Trophoblast cell (in vitro differentiated cells and primary cell): ENCODE results near the gene PPP1R1B.

Experiments used
- DNase-seq, 2 donors: peaks; one replicate each; pipeline ENCODE4 v3.0.0-alpha.2; 2016
- H2AFZ ChIP-seq: 2 replicates; pipeline ENCODE4 v1.6.1; 2013; ENCODE audit warnings: low read length, moderate library complexity, mild to moderate bottlenecking; ENCODE audit not compliant: insufficient read depth, poor library complexity
- H2AK5ac ChIP-seq: 2 replicates; pipeline ENCODE4 v1.6.1; 2013; ENCODE audit warnings: mild to moderate bottlenecking, low read length
- H2BK120ac ChIP-seq: 2 replicates; pipeline ENCODE4 v1.6.1; 2013; ENCODE audit warnings: low read length, mild to moderate bottlenecking, moderate library complexity; ENCODE audit not compliant: insufficient read depth, poor library complexity
- H2BK12ac ChIP-seq: 2 replicates; pipeline ENCODE4 v1.6.1; 2013; ENCODE audit warnings: mild to moderate bottlenecking, low read length, moderate library complexity
- H2BK5ac ChIP-seq: 2 replicates; pipeline ENCODE4 v1.6.1; 2013; ENCODE audit warnings: low read length, low read depth, moderate library complexity, mild to moderate bottlenecking; ENCODE audit not compliant: poor library complexity
- H3K14ac ChIP-seq: 2 replicates; pipeline ENCODE4 v1.6.1; 2013; ENCODE audit warnings: mild to moderate bottlenecking, low read length
- H3K18ac ChIP-seq: 2 replicates; pipeline ENCODE4 v1.6.1; 2013; ENCODE audit warnings: mild to moderate bottlenecking, low read length
- H3K23ac ChIP-seq: 2 replicates; pipeline ENCODE4 v1.6.1; 2013; ENCODE audit warnings: low read length
- H3K27ac ChIP-seq: 2 replicates; pipeline ENCODE4 v1.5.1; 2013; ENCODE audit warnings: low read depth, mild to moderate bottlenecking, inconsistent platforms, low read length, moderate library complexity
- H3K27me3 ChIP-seq: 2 replicates; pipeline ENCODE4 v1.6.1; 2013; ENCODE audit warnings: inconsistent platforms, mild to moderate bottlenecking, low read length, moderate library complexity; ENCODE audit not compliant: insufficient read depth
- H3K36me3 ChIP-seq, 2 experiments: 1 replicate in 1 of 2; 2 replicates in 1 of 2; pipeline ENCODE4 v1.6.1; 2013; ENCODE audit warnings: low read length in 2 of 2, mild to moderate bottlenecking in 2 of 2, moderate library complexity in 1 of 2; ENCODE audit not compliant: insufficient read depth in 2 of 2, control insufficient read depth in 1 of 2
- H3K4ac ChIP-seq: 2 replicates; pipeline ENCODE4 v1.6.1; 2013; ENCODE audit warnings: low read depth, mild to moderate bottlenecking, low read length, moderate library complexity
- H3K4me1 ChIP-seq, 2 experiments: 1 replicate in 1 of 2; 2 replicates in 1 of 2; pipeline ENCODE4 v1.6.1; 2013; ENCODE audit warnings: low read length in 2 of 2, mild to moderate bottlenecking in 2 of 2, moderate library complexity in 1 of 2; ENCODE audit not compliant: insufficient read depth in 2 of 2, control insufficient read depth in 1 of 2
- H3K4me2 ChIP-seq: 2 replicates; pipeline ENCODE4 v1.6.1; 2013; ENCODE audit warnings: inconsistent platforms, mild to moderate bottlenecking, low read length, moderate library complexity
- H3K4me3 ChIP-seq: 2 replicates; pipeline ENCODE4 v1.5.1; 2013; ENCODE audit warnings: mild to moderate bottlenecking, low read depth, low read length, inconsistent platforms
- H3K79me1 ChIP-seq: one replicate; pipeline ENCODE4 v1.6.1; 2013; ENCODE audit warnings: low read length
- H3K79me2 ChIP-seq: 2 replicates; pipeline ENCODE4 v1.6.1; 2013; ENCODE audit warnings: low read length, mild to moderate bottlenecking; ENCODE audit not compliant: control insufficient read depth, insufficient read depth, poor library complexity
- H3K9ac ChIP-seq: 2 replicates; pipeline ENCODE4 v1.6.1; 2013; ENCODE audit warnings: mild to moderate bottlenecking, low read length
- H3K9me3 ChIP-seq: 2 replicates; pipeline ENCODE4 v1.6.1; 2013; ENCODE audit warnings: low read depth, mild to moderate bottlenecking, control low read depth, inconsistent platforms, low read length; ENCODE audit not compliant: insufficient read depth
- H4K12ac ChIP-seq: 2 replicates; pipeline ENCODE4 v1.6.1; 2013; ENCODE audit warnings: low read depth, mild to moderate bottlenecking, low read length, moderate library complexity
- H4K8ac ChIP-seq: 2 replicates; pipeline ENCODE4 v1.6.1; 2013; ENCODE audit warnings: low read depth, mild to moderate bottlenecking, low read length, moderate library complexity
- H4K91ac ChIP-seq: one replicate; pipeline ENCODE4 v1.6.1; 2013; ENCODE audit warnings: low read depth, mild to moderate bottlenecking, low read length, moderate library complexity
- WGBS: extraction: QIAGEN DNeasy Blood & Tissue Kit; methylation state at CpG from one replicate; pipeline ENCODE4 v1.1.7; 2013; ENCODE audit warnings: missing lambda C conversion rate; ENCODE audit not compliant: insufficient read length, insufficient coverage; ENCODE audit errors: extremely low coverage; 5-methylcytosine and 5-hydroxymethylcytosine counted together

PPP1R1B gene

DNA sequence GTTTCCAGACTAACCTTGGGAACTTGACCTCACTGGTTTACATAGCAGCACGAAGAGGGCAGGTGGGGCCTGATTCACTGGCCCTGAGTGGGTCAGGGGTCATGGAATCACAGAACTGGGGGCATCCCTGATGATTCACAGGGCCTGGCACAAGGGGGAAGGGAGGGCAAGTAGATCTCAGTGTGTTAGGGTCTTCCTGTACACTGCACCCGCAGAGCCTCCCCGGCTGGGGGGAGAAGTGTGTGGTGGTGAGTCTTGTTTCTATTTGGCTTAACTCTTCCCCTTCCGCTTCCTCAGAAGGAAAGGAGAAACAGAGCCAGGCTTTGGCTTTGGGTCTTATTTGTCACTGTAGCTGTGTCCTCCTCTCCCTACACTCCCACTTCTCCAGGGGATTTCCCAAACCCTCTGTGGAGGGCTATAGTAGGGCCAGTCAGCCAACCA lies 13.9 kb downstream of the PPP1R1B start:
- Histone ChIP-seq H2AK5ac (no peak overlapping the region), H4K8ac (no peak overlapping the region), H3K36me3 (no peaks in the 10 kb centered on the region), H4K91ac (no peak overlapping the region), H2BK12ac (no peak overlapping the region), H3K4ac (no peak overlapping the region), H3K79me2 (peaks cover 4% of the 10 kb centered on the region), H3K18ac (no peak overlapping the region), H3K9me3 (no peaks in the 10 kb centered on the region), H2AFZ (no peak overlapping the region), H3K4me1 (peaks cover 23 to 24% of the 10 kb centered on the region in 2 experiments), H3K4me2 (no peak overlapping the region), H4K12ac (no peak overlapping the region), H2BK120ac (no peak overlapping the region), H3K27ac (no peak overlapping the region), H3K14ac (no peak overlapping the region), H3K9ac (no peak overlapping the region), H3K27me3 (no peaks in the 10 kb centered on the region), H3K4me3 (no peak overlapping the region), H2BK5ac (no peak overlapping the region), H3K79me1 (peaks cover 7% of the 10 kb centered on the region), H3K23ac (no peak overlapping the region)
- DNase-seq, result peak in 1 of 2 donors; percentile 22
- WGBS, result no CpG with 5 or more reads among the region's 4 CpGs

DNA sequence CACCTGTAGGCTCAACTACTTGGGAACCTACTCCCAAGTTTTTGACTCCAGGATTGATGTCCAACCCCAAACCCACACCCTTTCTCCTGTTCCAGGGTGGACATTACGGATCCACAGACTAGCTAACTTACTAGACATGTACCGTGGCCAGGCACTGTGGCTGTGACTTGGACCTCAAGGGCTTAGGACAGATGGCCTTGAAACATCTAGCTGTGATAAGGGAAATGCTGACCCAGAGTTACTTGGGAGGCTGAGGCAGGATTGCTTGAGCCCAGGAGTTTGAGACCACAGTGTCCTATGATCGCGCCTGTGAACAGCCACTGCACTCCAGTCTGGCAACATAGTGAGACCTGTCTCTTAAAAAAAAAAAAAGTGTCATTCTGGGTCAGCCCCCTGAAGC lies 14.3 kb downstream of the PPP1R1B start:
- no peak overlapping the region for H4K12ac ChIP-seq
- peaks cover 4% of the 10 kb centered on the region for H3K79me2 ChIP-seq
- H2AK5ac ChIP-seq, result no peak overlapping the region
- H2AFZ ChIP-seq, result no peak overlapping the region
- no peak overlapping the region for H3K23ac ChIP-seq
- no peak overlapping the region for H3K14ac ChIP-seq
- no peak overlapping the region for H3K18ac ChIP-seq
- H2BK12ac ChIP-seq, result no peak overlapping the region
- H3K4ac ChIP-seq, result no peak overlapping the region
- H3K79me1 ChIP-seq, result peaks cover 7% of the 10 kb centered on the region
- no peak overlapping the region for H4K91ac ChIP-seq
- no peaks in the 10 kb centered on the region for H3K36me3 ChIP-seq
- no peak overlapping the region for H3K4me2 ChIP-seq
- DNase-seq, result no peak
- no peak overlapping the region for H3K4me3 ChIP-seq
- H3K9me3 ChIP-seq, result no peaks in the 10 kb centered on the region
- no peak overlapping the region for H2BK120ac ChIP-seq
- H3K4me1 ChIP-seq, result peaks cover 23 to 24% of the 10 kb centered on the region in 2 experiments
- H3K27ac ChIP-seq, result no peak overlapping the region
- H3K9ac ChIP-seq, result no peak overlapping the region
- WGBS, result no CpG with 5 or more reads among the region's 4 CpGs
- H2BK5ac ChIP-seq, result no peak overlapping the region
- H4K8ac ChIP-seq, result no peak overlapping the region
- H3K27me3 ChIP-seq, result no peaks in the 10 kb centered on the region

DNA sequence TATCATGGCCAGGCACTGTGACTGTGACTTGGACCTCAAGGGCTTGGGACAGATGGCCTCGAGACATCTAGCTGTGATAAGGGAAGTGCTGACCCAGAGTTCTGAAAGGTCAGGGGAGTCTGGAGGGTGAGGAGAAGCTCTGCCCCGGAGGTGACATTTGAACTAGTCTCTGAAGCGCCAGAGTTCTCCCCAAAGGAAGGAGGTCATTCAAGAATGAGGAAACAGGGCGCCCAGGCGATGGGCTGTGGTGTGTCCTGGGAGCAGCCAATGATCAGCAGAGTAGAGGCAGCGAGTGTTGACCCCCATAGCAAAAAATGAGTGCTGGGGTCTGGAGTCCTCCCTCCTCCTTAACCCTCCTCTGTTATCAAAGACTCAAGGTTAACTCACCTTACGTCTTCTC lies 15.1 kb downstream of the PPP1R1B start:
- Histone ChIP-seq H3K23ac (no peak overlapping the region), H4K91ac (no peak overlapping the region), H3K4me2 (no peak overlapping the region), H3K4me1 (peaks cover 20 to 24% of the 10 kb centered on the region in 2 experiments), H3K18ac (no peak overlapping the region), H2AFZ (no peak overlapping the region), H3K27me3 (no peaks in the 10 kb centered on the region), H3K4ac (no peak overlapping the region), H2AK5ac (no peak overlapping the region), H3K4me3 (no peak overlapping the region), H3K14ac (no peak overlapping the region), H4K8ac (no peak overlapping the region), H4K12ac (no peak overlapping the region), H3K27ac (no peak overlapping the region), H2BK12ac (no peak overlapping the region), H3K79me1 (peaks cover 5% of the 10 kb centered on the region), H3K9me3 (no peaks in the 10 kb centered on the region), H2BK5ac (no peak overlapping the region), H3K79me2 (peaks cover 4% of the 10 kb centered on the region), H3K36me3 (no peaks in the 10 kb centered on the region), H2BK120ac (no peak overlapping the region), H3K9ac (no peak overlapping the region)
- DNase-seq, result no peak
- no CpG with 5 or more reads among the region's 7 CpGs for WGBS

DNA sequence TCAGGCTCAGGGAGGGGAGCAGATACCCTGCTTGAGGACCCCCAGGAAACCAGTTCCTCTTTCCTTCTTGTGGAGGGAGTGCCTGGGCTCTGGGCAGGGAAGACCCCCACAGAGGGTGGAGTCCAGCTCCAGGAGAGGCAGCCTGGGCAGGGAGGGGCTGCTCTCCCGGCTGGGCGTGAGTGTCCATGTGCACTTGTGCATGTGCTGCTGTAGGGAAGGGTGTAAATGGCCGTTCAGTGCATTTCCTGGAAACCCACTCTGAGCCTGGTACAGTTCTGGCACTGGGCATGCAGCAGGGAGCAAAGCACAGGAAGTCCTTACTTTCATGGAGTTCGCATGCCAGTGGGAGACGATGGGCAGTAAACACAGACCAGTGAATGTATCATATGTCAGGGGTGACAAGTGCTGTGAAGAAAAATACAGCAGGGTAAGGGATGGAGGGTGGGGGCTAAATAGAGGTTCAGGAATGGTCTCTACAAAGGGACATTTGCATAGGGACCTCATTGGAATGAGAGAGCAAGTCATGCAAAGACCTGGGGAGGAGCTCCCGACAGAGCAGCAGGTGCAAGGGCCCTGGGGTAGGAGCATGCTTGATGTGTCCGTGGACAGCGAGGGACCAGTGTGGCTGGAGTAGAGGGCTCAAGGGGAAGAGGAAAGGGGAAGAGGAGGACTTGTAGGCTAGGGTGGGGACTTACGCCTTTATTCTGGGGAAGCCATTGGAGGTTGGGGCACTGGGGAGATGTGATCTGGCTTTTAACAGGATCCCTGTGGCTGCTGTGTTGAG lies 15.7 kb downstream of the PPP1R1B start:
- H3K79me2 ChIP-seq, result no peaks in the 10 kb centered on the region
- H2BK12ac ChIP-seq, result no peak overlapping the region
- no CpG with 5 or more reads among the region's 9 CpGs for WGBS
- H3K4me2 ChIP-seq, result no peak overlapping the region
- no peak overlapping the region for H3K9ac ChIP-seq
- H3K18ac ChIP-seq, result no peak overlapping the region
- no peak overlapping the region for H3K23ac ChIP-seq
- no peaks in the 10 kb centered on the region for H3K27me3 ChIP-seq
- peaks cover 20 to 24% of the 10 kb centered on the region in 2 experiments for H3K4me1 ChIP-seq
- H4K91ac ChIP-seq, result no peak overlapping the region
- no peaks in the 10 kb centered on the region for H3K79me1 ChIP-seq
- H4K8ac ChIP-seq, result no peak overlapping the region
- H2BK5ac ChIP-seq, result no peak overlapping the region
- no peaks in the 10 kb centered on the region for H3K9me3 ChIP-seq
- no peak overlapping the region for H3K14ac ChIP-seq
- H3K4ac ChIP-seq, result no peak overlapping the region
- no peak overlapping the region for H3K27ac ChIP-seq
- H2AFZ ChIP-seq, result no peak overlapping the region
- DNase-seq, result no peak
- no peak overlapping the region for H2BK120ac ChIP-seq
- no peak overlapping the region for H3K4me3 ChIP-seq
- no peak overlapping the region for H2AK5ac ChIP-seq
- H4K12ac ChIP-seq, result no peak overlapping the region
- H3K36me3 ChIP-seq, result no peaks in the 10 kb centered on the region
